ENCODE data around the gene CBY3.
"Not testable (repeated sequence)": the region's sequence is repeated elsewhere in the genome, so short reads cannot be mapped to it uniquely, and the experiment has no call there.

CBY3 gene

DNA sequence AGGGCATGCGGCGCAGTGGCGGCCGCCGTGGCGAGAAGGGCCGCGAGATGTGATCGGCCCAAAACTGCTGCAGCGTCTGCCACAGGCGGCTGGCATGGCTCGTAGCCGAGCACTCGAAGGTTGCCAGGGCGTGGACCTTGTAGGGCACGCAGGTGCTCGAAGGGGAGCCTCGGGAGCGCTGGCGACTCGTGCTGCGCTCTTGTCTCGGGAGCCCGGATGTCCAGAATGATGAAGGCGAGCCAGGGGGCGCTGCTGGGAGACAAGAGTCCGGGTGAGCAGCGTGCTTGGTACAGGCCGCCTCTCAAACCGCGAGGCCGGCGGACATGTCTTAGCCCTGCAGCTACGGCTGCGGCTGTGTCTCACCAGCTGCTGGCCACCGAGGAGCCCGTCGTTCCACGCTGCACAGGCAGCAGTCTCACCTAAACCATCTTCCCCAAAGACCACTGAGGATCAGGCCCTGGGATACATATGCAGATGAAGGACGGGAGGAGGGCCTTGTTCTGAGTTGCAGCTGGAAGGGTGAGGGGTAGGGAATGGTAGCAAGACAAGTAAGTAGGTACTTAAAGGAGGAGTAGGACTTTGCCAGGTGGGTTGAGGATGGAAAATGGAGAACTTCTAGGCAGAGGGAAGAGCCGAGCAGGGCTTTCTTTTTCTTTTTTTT, 1.7 kb downstream of the CBY3 start:
- Histone ChIP-seq H3K4me1 (ENCODE audit: low read depth, poor library complexity, severe bottlenecking) (no peaks in the 10 kb centered on the region), H3K27me3 (ENCODE audit: insufficient read depth, low read depth) (no peaks in the 10 kb centered on the region), H3K36me3 (ENCODE audit: insufficient read depth) (no peaks in the 10 kb centered on the region), H4K20me1 (ENCODE audit: insufficient read depth) (no peaks in the 10 kb centered on the region), H3K4me2 (no peak overlapping the region; the same call in 1 of the 2 replicates), H2AFZ (ENCODE audit: low read depth) (peak overlapping the region; percentile 78), H3K4me3 (IDR thresholded peaks at IDR 0.05; ENCODE audit: insufficient read depth, low read depth, low read length) (no peak overlapping the region), H3K27ac (no peak overlapping the region), H3K9ac (no peak overlapping the region), H3K79me2 (ENCODE audit: insufficient read depth, low read depth) (no peaks in the 10 kb centered on the region; the same call in 1 of the 2 replicates)
- no peak for TF ChIP-seq CTCF (conservative IDR thresholded peaks at IDR 0.05; ENCODE audit: low read depth, low read length)

DNA sequence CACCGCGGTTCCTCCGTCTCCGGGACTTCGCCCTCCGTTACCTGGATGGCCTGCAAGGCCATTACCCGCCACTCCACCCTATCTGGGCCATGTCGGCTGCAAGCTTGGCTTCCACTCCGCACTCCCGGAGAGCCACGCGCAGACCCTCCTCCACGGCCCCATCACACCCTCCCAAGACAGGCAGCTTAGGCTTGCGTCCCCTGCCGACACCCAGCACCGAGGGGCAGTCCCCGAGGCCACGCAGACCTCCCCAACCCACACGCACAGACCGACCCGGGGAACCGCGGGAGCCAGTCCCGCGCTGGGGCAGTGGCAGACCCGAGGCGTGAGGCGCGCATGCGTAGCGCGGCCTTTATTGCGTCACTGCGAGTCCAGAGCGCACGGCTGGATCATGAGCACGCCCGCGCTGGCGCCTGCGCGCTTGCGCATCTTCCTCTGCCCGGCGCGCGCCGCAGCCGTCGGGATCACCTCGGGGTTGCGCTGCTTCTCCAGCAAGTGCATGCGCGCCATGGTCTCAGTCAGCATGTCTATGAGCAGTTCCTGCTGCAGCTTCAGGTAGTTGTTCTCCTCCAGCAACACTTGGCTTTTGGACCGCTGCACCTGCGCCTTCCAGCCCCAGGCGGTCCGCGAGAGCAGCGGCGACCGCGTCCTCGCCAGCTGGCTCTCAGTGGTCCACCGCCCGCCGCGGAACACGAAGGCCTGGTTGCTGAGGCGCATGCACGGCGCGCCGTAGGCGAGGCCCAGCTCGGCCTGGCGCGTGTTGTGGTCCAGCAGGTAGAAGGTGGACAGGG, 2.4 kb downstream of the CBY3 start:
- Histone ChIP-seq H3K27me3 (ENCODE audit: insufficient read depth, low read depth) (no peaks in the 10 kb centered on the region), H4K20me1 (ENCODE audit: insufficient read depth) (no peaks in the 10 kb centered on the region), H3K79me2 (ENCODE audit: insufficient read depth, low read depth) (no peaks in the 10 kb centered on the region; the same call in 1 of the 2 replicates), H3K9ac (peak overlapping the region; percentile 81), H3K36me3 (ENCODE audit: insufficient read depth) (no peaks in the 10 kb centered on the region), H3K4me3 (IDR thresholded peaks at IDR 0.05; ENCODE audit: insufficient read depth, low read depth, low read length) (no peak overlapping the region), H3K4me1 (ENCODE audit: low read depth, poor library complexity, severe bottlenecking) (no peaks in the 10 kb centered on the region), H2AFZ (ENCODE audit: low read depth) (peak overlapping the region; percentile 78), H3K4me2 (peak overlapping the region; percentile 48), H3K27ac (peak overlapping the region; percentile 57)
- no peak for TF ChIP-seq CTCF (conservative IDR thresholded peaks at IDR 0.05; ENCODE audit: low read depth, low read length)

GRCh38 chr5:179668391-179668790, 12.4 kb downstream of the CBY3 start:
- no peak overlapping the region for H3K9ac ChIP-seq
- H3K27me3 ChIP-seq (ENCODE audit: insufficient read depth, low read depth): no peaks in the 10 kb centered on the region
- H3K36me3 ChIP-seq (ENCODE audit: insufficient read depth): no peaks in the 10 kb centered on the region
- H4K20me1 ChIP-seq (ENCODE audit: insufficient read depth): no peaks in the 10 kb centered on the region
- no peak overlapping the region for H3K4me3 ChIP-seq (IDR thresholded peaks at IDR 0.05; ENCODE audit: insufficient read depth, low read depth, low read length)
- H3K4me1 ChIP-seq (ENCODE audit: low read depth, poor library complexity, severe bottlenecking): no peaks in the 10 kb centered on the region
- peak; percentile 47 for TF ChIP-seq CTCF (conservative IDR thresholded peaks at IDR 0.05; ENCODE audit: low read depth, low read length)
- no peak overlapping the region for H3K4me2 ChIP-seq
- no peaks in the 10 kb centered on the region for H3K79me2 ChIP-seq (ENCODE audit: insufficient read depth, low read depth)
- no peak overlapping the region for H3K27ac ChIP-seq
- H2AFZ ChIP-seq (ENCODE audit: low read depth): no peak overlapping the region

DNA sequence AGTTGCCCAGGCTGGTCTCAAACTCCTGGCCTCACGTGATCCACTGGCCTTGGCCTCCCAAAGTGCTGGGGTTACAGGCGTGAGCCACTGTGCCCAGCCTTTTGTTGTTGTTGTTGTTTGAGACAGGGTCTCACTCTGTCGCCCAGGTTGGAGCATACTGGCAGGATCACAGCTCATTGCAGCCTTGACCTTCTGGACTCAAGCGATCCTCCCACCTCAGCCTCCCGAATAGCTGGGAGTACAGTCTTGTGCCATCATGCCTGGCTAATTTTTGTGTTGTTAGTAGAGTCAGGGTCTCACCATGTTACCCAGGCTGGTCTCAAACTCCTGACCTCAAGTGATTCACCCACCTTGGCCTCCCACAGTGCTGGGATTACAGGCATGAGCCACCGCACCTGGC, 19.2 kb downstream of the CBY3 start:
- H4K20me1 ChIP-seq (ENCODE audit: insufficient read depth); H2AFZ ChIP-seq (ENCODE audit: low read depth); H3K27ac ChIP-seq; H3K36me3 ChIP-seq (ENCODE audit: insufficient read depth); H3K27me3 ChIP-seq (ENCODE audit: insufficient read depth, low read depth); H3K4me3 ChIP-seq (IDR thresholded peaks at IDR 0.05; ENCODE audit: insufficient read depth, low read depth, low read length); H3K4me2 ChIP-seq; H3K79me2 ChIP-seq (ENCODE audit: insufficient read depth, low read depth); H3K4me1 ChIP-seq (ENCODE audit: low read depth, poor library complexity, severe bottlenecking); H3K9ac ChIP-seq: not testable (repeated sequence)

GRCh38 chr5:179658179-179658856, 22.5 kb downstream of the CBY3 start:
- H3K36me3 ChIP-seq (ENCODE audit: insufficient read depth); H3K79me2 ChIP-seq (ENCODE audit: insufficient read depth, low read depth); H3K27ac ChIP-seq; H3K4me1 ChIP-seq (ENCODE audit: low read depth, poor library complexity, severe bottlenecking); H3K9ac ChIP-seq; H3K4me3 ChIP-seq (IDR thresholded peaks at IDR 0.05; ENCODE audit: insufficient read depth, low read depth, low read length); H4K20me1 ChIP-seq (ENCODE audit: insufficient read depth); H3K27me3 ChIP-seq (ENCODE audit: insufficient read depth, low read depth): not testable (repeated sequence)
- Histone ChIP-seq H2AFZ (ENCODE audit: low read depth) (peak overlapping the region; percentile 41; the same call in 1 of the 2 replicates), H3K4me2 (peak overlapping the region; percentile 54; the same call in 1 of the 2 replicates)

GRCh38 chr5:179657302-179658178, 23.3 kb downstream of the CBY3 start:
- H2AFZ ChIP-seq (ENCODE audit: low read depth): not testable (repeated sequence)

DNA sequence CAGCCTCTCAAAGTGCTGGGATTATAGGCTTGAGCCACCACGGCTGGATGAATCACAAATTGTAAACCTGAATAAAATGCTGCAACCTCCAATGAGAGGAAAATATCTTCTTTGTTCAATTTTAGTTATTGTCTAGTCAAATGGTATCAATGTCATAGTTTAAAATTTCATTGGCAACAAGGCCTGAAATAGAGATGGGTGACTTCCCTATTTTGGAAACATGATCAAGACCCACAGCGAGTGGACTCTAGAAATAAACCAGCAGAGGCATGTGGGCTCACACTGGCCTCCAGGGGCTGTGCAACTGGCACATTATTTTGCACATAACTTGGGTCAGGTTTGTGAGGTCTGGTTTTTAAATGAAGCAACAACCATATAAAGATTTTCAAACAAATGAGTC, 27.7 kb downstream of the CBY3 start:
- not testable (repeated sequence) for H3K27ac ChIP-seq; H3K4me2 ChIP-seq; H3K79me2 ChIP-seq (ENCODE audit: insufficient read depth, low read depth); H3K27me3 ChIP-seq (ENCODE audit: insufficient read depth, low read depth); H3K4me3 ChIP-seq (IDR thresholded peaks at IDR 0.05; ENCODE audit: insufficient read depth, low read depth, low read length); H3K4me1 ChIP-seq (ENCODE audit: low read depth, poor library complexity, severe bottlenecking); H4K20me1 ChIP-seq (ENCODE audit: insufficient read depth); H3K9ac ChIP-seq; H3K36me3 ChIP-seq (ENCODE audit: insufficient read depth); H2AFZ ChIP-seq (ENCODE audit: low read depth)

More at GRCh38 chr5:179657302-179658178, 23.3 kb downstream of the CBY3 start:
- H3K9ac ChIP-seq; H3K4me3 ChIP-seq (IDR thresholded peaks at IDR 0.05; ENCODE audit: insufficient read depth, low read depth, low read length); H3K79me2 ChIP-seq (ENCODE audit: insufficient read depth, low read depth); H3K4me2 ChIP-seq; H3K27ac ChIP-seq; H3K4me1 ChIP-seq (ENCODE audit: low read depth, poor library complexity, severe bottlenecking); H3K27me3 ChIP-seq (ENCODE audit: insufficient read depth, low read depth); H4K20me1 ChIP-seq (ENCODE audit: insufficient read depth); H3K36me3 ChIP-seq (ENCODE audit: insufficient read depth): not testable (repeated sequence)

Data from KMS-11 (cell line).